Upper lobe of left lung (tissue), 4 donors: ENCODE measurements around the gene CGREF1.

Experiments
- CTCF ChIP-seq, 6 experiments: fragments of 450-650 bp in 4 of 6; fragments of 200-600 bp in 2 of 6; sonication (generic) in 2 of 6; IDR thresholded peaks; one replicate each; pipeline ENCODE4 v1.5.1; 2016 to 2019; ENCODE audit warnings: antibody characterized with exemption in 6 of 6
- POLR2A ChIP-seq, 4 donors: fragments of 450-650 bp; IDR thresholded peaks; one replicate each; pipeline ENCODE4 v1.5.1; 2016 to 2017; ENCODE audit warnings: antibody characterized with exemption in 4 of 4, mild to moderate bottlenecking in 2 of 4
- POLR2AphosphoS5 ChIP-seq, 2 donors: sonication (generic); formaldehyde crosslinking; IDR thresholded peaks; one replicate each; pipeline ENCODE4 v1.5.1; 2017; ENCODE audit warnings: antibody characterized with exemption in 2 of 2

- TF ChIP-seq CTCF (IDR thresholded peaks at IDR 0.05) (no peak), POLR2A (IDR thresholded peaks at IDR 0.05) (no peak), POLR2AphosphoS5 (IDR thresholded peaks at IDR 0.05) (no peak)
Observed at GRCh38 chr2:27143285-27143684, 24.4 kb upstream of the CGREF1 start.
